HS-5 (cell line): Measurements from ENCODE around the gene ACER2.
"Not testable (repeated sequence)": the region's sequence is repeated elsewhere in the genome, so short reads cannot be mapped to it uniquely, and the experiment has no call there.

ENCODE experiments used
- DNase-seq: peaks from one replicate; pipeline ENCODE4 v3.0.0-alpha.2; 2012; ENCODE audit warnings: low read depth

ACER2 gene

DNA sequence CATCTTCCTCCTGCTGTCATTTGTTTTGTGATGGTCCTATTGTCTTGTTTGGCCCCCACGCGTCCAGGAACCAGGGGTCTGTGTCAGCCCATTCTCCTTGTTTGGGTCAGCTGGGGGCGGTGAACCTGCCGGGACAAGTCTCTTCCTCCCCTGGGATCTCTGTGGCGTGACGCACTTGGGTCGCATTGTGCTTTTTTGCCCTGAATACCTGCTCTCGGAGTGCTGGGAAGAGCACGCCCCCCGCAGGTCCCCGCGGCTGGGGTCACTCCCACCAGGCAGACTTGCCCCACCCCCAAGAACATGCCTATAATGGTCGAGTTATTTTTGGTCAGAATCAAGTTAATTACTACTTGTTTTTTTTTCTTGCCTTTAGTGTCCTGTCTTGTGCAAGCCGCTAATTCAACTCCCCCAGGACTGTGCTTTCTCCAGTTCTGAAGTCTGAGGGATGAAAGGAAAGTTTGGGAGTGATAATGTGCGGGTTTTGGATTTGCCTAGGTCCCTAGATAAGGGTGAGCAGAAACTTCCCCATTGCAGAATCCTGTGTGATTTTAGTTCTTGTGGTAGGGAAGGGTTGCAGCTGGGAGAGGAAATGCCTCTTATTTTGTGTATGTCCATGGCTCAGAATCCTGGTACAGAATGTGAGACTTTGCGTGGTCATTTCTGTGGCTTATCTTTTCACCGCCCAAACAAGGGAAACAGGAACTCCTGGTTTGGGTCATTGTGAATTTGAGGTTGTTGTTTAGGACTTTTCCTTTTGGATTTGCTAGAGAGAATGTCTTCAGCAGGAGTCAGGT lies 789 bp downstream of the ACER2 start:
- no peak for DNase-seq

DNA sequence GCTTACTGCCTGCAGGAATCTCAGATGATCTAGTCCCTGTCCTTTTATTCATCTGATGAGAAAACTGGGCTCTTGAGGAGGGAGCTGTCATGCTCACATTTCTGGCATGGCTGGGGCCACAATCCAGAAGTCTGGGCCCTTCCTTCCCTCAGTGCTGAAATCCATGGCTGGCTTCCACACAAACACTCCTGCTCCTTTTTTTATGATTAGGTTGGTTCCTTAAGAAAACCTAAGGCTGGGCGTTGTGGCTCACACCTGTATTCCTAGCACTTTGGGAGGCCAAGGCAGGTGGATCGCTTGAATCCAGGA lies 1.3 kb downstream of the ACER2 start:
- DNase-seq, result no peak

DNA sequence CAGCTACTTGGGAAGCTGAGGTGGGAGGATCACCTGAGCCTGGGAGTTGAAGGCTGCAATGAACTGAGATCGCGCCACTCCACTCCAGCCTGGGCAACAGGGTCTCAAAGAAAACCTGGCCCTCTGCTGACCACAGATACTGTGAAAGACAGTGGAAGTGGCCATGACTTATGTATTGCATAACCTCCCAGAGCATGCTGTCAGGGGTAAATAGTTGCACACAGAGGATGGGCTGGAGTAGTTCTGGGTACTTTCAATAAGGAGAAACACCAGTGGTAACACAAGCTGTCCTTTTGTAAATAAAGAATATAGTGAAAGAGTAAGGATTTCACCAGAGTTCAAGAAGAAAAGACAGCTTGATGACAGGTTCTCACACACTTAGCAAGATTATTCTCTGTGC lies 1.8 kb downstream of the ACER2 start:
- DNase-seq, result no peak

DNA sequence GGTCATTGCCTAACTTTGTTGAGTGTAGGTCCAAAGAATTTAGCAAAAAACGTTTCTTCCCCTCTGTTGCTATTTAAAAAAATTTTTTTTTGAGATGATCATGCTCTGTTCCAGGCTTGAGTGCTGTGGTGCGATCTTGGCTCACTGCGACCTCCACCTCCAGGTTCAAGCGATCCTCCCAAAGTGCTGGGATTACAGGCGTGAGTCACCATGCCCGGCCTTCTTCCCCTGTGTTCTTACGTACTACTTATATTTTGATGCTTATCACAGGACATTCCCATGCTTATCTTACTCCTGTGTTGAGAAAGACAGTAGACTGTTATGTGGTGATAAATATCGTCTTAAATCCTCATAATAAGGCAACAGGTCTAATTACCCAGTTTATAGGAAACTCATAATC lies 2.5 kb downstream of the ACER2 start:
- no peak for DNase-seq

DNA sequence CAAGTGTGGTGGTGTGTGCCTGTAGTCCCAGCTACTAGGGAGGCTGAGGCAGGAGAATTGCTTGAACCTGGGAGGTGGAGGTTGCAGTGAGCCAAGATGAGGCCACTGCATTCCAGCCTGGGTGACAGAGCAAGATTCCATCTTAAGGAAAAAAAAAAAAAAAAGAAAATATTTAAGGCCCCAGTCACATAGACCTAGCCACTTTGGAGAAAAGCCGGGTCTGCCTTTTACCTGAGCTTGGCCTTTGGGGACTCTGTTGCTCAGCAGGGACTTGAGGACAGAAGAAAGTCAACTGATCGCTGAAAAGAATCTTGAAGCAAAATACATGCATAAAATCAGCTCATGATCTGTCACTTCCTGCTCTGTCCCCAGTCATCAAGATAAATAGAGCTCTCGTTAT lies 4.6 kb downstream of the ACER2 start:
- DNase-seq, result not testable (repeated sequence)

DNA sequence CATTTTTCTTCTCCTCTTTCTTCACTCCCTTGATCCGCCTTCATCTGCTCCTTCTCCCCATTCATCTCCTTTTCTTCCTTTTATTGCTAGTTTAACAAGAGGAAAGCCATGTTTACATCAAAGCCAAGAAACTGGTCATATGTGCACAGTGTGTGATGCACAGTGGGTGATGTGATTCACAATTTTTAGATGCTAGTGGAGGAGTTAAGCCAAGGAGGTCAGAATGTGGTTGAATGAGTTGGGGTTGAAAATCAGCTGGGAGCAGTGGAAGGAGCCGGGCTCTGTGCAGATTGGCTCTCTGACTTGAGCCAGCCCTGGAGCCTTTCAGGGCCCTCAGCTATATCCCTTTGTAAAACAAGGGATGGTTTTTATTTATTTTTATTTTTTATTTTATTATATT lies 7.3 kb downstream of the ACER2 start:
- DNase-seq, result no peak

- no peak for DNase-seq
Measured at GRCh38 chr9:19420877-19421276, 12.1 kb downstream of the ACER2 start.

DNA sequence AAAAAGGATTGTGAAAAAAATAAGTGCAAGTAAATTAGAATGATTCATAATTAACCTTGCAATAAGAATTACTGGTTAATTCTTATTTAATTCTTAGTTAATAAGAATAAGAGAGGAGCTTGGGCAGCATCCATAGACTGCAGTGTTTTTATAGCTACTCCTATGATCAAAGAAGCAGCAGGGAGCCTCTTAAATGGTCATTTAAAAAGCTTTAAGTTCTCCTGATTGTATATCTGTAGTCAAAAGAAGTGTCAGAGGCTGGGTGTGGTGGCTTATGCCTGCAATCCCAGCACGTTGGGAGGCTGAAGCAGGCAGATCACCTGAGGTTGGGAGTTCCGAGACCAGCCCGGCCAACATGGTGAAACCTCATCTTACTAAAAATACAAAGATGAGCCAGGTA lies 14.4 kb downstream of the ACER2 start:
- no peak for DNase-seq

DNA sequence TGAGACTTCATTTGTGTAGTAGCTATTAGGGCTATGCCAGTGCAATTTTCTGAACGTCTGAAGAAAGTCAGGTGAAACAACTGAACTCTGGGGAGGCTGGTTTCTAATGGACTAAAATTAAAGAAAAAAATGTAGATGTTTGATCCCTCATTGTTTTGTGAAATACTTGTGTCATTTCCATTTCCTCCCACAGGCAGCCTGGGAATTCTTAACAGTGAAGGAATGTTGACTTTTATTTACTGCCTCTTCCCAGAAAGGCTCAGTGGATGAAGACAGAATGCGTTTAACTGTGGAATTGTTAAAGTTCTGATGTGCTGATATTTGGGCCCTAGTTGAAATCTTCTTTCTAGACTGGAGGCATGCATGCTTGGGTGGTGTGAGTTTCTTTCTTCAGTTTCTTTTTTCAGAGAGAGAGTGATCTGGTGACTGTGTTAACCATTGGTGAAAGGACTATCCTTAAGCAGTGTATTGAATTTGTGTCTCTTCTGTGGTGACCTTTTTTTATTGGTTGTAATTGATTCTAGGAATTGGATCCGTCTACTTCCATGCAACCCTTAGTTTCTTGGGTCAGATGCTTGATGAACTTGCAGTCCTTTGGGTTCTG lies 15.5 kb downstream of the ACER2 start:
- no peak for DNase-seq

- DNase-seq, result no peak
Measured at GRCh38 chr9:19429595-19429994, 20.8 kb downstream of the ACER2 start.

- DNase-seq, result no peak
Measured at GRCh38 chr9:19430201-19430760, 21.5 kb downstream of the ACER2 start.

DNA sequence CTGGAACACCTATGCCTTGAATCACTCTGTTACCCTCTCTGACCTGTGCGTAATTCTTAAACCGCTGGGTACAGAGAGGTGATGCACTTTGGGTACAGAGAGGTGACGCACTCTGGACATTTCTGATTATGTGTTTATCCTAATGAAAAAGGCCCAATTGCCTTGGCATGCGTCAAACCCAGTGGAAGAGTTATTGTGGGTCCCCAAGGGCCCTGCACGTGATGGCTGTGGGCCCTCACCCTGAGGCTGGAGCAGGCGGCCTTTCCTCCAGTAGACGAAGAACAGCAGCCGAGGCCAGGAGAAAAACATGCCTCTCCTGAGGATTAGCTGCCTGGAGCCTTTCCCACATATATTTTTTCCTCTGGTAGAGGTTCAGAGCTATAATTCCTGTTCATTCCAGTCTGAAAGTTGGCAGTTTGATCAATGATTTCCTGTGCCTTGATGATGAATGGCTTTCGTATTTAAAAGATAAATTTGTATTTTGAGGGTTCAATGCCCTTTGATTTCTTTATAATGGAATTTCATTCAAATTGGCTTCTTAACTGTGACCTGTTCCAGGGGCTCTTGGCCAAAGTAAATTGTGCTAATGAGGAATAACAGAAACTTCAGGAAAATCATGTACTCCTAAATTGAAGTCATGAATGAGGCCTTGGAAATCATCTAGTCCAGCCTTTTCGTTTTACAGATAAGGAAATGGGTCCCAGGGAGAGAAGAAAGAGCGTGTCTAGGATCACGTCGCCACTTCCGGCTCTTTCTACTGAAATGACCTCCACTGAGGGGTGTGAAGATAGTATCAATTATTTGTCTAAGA lies 22.8 kb downstream of the ACER2 start:
- DNase-seq, result no peak

DNA sequence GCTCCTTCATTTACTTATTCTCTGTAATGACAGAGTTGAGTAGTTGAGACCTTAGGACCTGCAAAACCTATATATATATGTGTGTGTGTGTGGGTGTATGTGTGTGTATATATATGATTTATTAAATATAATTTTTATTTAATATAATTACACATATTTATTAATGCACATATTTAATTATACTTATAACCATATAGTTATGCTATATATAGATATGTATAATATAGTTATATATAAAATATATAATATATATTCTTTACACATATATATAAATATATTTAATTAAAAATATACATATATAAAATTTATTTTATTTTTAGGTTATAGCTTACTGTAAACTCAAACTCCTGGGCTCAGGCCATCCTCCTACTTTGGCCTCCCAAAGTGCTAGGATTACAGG lies 23.7 kb downstream of the ACER2 start:
- no peak for DNase-seq

DNA sequence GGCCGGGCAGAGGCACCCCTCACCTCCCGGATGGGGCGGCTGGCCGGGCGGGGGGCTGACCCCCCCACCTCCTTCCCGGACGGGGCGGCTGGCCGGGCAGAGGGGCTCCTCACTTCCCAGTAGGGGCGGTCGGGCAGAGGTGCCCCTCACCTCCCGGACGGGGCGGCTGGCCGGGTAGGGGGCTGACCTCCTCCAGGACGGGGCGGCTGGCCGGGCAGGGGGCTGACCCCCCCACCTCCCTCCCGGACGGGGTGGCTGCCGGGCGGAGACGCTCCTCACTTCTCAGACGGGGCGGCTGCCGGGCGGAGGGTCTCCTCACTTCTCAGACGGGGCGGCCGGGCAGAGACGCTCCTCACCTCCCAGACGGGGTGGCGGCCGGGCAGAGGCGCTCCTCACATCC lies 24.9 kb downstream of the ACER2 start:
- DNase-seq, result not testable (repeated sequence)

DNA sequence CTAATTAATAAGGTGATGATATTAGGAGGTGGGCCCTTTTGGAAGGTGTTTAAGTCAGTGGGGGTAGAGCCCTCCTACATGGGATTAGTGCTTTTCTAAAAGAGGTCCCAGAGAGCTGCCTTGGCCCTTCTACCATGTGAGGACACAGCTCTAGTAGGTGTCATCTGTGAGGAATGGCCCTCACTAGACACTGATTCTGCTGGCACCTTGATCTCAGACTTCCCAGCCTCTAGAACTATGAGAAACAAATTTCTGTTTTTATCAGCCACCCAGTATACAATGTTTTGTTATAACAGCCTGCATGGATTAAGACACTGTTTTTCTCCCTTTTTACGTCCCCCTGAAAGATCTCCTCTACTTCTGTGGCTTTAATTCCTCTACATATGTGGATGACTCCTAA lies 31.6 kb downstream of the ACER2 start:
- DNase-seq, result no peak

DNA sequence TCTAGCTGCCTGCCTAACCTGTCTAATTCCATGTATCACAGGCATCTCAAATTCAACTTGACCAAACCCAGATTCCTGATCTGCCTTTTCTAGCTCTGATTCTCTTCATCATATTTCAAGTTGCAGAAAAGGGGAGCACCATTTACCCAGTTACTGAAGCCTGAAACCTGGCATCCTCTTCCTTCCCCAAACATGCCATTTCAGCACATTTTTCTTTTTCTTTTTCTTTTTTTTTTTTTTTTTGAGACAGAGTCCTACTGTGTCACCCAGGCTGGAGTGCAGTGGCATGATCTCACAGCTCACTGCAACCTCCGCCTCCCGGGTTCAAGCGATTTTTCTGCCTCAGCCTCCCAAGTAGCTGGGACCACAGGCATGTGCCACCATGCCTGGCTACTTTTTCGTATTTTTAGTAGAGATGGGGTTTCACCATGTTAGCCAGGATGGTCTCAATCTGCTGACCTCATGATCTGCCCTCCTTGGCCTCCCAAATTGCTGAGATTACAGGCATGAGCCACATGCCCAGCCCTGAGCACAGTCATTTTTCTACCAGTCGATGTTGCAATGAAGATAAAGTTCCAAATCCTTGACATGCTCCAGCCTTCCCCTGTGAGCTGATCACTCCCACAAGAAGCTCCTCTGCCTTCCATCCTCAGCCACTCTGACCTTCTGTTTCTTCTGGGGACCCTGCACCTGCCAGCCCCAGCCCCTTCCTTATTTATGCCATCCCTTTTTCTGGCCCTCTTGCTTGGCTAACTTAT lies 32.2 kb downstream of the ACER2 start:
- no peak for DNase-seq

DNA sequence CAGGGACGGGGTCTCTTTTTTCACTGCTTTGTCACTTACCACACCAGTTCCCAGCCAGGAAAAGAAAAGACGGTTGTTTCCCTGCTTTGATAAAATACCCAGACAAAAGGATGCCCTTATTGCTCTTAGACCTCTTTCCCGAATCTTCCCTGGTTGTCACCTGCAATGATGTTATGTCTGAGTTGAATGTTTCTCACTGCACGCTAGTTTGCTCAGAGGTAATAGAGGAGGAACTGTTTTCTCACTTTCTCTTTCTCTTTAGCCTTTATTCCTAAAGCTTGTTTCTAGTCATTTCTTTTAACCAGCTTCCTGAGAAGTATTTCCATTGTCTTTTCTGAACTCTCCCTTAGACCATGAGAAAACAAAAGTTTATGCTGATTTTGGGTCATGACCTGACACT lies 32.9 kb downstream of the ACER2 start:
- DNase-seq, result no peak

DNA sequence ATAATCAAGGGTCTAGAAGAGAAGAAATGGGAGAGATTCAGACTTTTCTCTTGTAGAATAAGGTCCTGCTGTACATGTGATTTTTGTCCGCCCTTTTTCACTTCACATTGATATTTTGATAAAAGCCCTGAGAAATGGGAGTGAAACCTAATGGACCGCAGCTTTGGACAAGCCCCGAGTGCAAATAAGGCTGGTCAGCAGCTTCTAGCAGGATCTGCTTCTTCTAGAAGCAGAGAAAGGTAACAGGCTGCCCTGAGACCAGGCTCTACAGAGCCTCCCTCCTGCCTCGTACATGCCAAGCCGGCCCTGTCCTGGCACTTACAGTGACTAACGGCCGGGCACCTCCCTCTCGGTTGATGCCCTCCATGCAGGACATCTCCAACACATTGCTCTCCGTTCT lies 33.4 kb downstream of the ACER2 start:
- DNase-seq, result no peak

DNA sequence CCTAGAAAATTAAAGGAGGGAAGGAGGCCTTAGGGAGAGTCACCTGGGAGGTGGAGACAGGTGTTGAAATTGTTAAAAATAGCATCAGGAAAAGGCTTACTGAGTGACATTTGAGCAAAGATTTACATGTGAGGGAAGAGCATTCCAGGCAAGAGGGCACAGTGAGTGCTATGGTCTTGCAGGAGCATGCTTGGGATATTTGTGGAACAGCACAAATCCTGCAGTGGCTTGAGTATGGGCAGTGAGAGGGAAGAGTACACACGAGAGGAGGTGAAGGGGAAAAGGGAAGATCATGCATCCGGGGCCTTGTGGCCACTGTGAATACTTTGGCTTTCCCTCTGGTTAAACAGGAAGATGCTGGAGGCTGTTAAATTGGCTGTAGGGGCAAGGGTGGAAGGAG lies 36.6 kb downstream of the ACER2 start:
- DNase-seq, result no peak

- no peak for DNase-seq
Measured at GRCh38 chr9:19446361-19446861, 37.6 kb downstream of the ACER2 start.

DNA sequence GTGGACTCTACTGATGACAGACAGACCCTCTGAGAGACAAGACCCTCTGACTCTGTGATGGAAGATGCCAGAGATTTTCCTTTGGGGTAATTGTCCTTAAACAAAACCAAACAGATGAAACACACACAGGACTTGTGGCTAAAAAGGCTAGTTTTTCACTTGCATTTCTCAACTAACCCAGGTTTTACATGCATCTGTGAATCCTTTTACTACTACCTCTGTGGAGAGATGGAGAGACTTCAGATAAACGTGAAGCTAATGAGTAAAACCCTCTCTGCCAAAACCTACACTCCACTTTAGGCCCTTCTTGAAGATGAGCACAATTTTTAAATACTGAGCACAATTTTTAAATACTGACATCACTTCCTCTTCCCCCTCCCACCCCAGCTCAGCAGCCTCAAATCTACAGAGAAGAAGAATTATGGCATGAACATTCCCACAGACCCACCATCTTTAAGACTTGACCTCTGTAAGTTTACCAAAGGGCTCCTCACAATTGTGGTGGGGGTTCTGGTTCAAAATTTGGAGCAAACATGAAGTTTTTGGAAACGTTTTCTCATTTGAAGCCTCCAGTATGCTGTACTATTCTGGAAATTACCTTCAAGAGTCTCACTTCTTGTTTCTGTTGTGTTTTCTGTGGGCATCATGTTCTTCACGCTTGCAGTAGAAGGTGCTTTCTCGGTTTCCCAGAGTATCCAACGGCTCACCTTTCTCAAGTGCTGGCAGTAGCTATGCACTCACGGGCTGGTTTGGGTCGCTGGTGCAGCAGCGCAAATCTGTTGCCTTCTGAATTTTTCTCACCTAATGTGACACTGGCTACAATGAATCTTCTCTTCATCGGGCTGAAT lies 42.7 kb downstream of the ACER2 start:
- DNase-seq, result no peak
